HepG2 (cell line): ENCODE results near the gene MNT. TPM values are rescaled to one million over a fixed set of nuclear protein-coding genes. Genes with fewer than 3 reads are reported as not detected.

Experiments
- ATAC-seq: fragments of 200-7000 bp; cut with Tn5 transposase; 3 replicates; pipeline ENCODE4 v1.9.1; 2020; ENCODE audit warnings: mild to moderate bottlenecking, moderate library complexity
- Bru-seq: library from RNA; stranded (reverse); fragments of 400-500 nt; gene quantifications from one replicate; lab custom pipeline; 2021; lab: Mats Ljungman, UMichigan
- BruChase-seq, 2 experiments: library from RNA; stranded (reverse); fragments of 400-500 nt; gene quantifications; one replicate each; lab custom pipeline; 2021; lab: Mats Ljungman, UMichigan
- BruUV-seq: library from RNA; stranded (reverse); fragments of 400-500 nt; replicated peaks from 2 replicates; lab custom pipeline; 2021; lab: Mats Ljungman, UMichigan
- CTCF ChIA-PET: fragments of 300-600 bp; formaldehyde crosslinking; extraction: SDS; loops from one replicate; lab custom pipeline; 2021; ENCODE audit warnings: low total read pairs, inconsistent platforms, low intra/inter-chr PET ratio; lab: Yijun Ruan, JAX
- POLR2A ChIA-PET: fragments of 350-600 bp; sonication (Branson Sonifier 250); formaldehyde crosslinking; loops from one replicate; lab custom pipeline; 2020; ENCODE audit warnings: antibody characterized with exemption, inconsistent platforms; lab: Yijun Ruan, JAX
- DNase-seq: peaks from one replicate; pipeline ENCODE4 v3.0.0-alpha.2; 2015; ENCODE audit warnings: low spot score
- FAIRE-seq: peaks from 3 replicates; lab custom pipeline; 2011; peaks lifted over from hg19 to GRCh38; lab: Jason Lieb, UNC
- H2AFZ ChIP-seq: one replicate; pipeline ENCODE4 v1.6.1; 2011; ENCODE audit warnings: low read length, inconsistent platforms
- H3K27ac ChIP-seq: fragments of 300-600 bp; 3 replicates; pipeline ENCODE4 v1.8.0; 2011; ENCODE audit warnings: mixed run types, mild to moderate bottlenecking, mixed read lengths, low read length, inconsistent platforms; ENCODE audit not compliant: insufficient read depth; ENCODE audit errors: extremely low read length
- H3K27me3 ChIP-seq, 2 experiments: fragments of 200-600 bp in 1 of 2; 2 replicates in 1 of 2; 3 replicates in 1 of 2; pipeline versions ENCODE4 v1.6.0 to v1.8.0; 2011; ENCODE audit warnings: low read length in 2 of 2, mild to moderate bottlenecking in 2 of 2, moderate library complexity in 2 of 2, inconsistent platforms in 1 of 2; ENCODE audit not compliant: insufficient read depth in 2 of 2, control insufficient read depth in 1 of 2
- H3K36me3 ChIP-seq, 2 experiments: fragments of 200-600 bp in 1 of 2; replicated peaks in 1 of 2; 2 replicates in 1 of 2; 3 replicates in 1 of 2; pipeline versions ENCODE4 v1.5.1 to v1.8.0; 2011; ENCODE audit warnings: low read length in 2 of 2, inconsistent platforms in 1 of 2; ENCODE audit not compliant: insufficient read depth in 2 of 2, control insufficient read depth in 1 of 2
- H3K4me1 ChIP-seq: 2 replicates; pipeline ENCODE4 v1.5.1; 2012; ENCODE audit warnings: low read length, inconsistent platforms; ENCODE audit not compliant: insufficient read depth
- H3K4me2 ChIP-seq: 2 replicates; pipeline ENCODE4 v1.6.0; 2011; ENCODE audit warnings: low read depth, low read length, inconsistent platforms
- H3K4me3 ChIP-seq, 3 experiments: fragments of 200-600 bp in 1 of 3; sonication (generic), shearing (Covaris generic) in 1 of 3; replicated peaks in 1 of 3; 2 replicates each; pipeline ENCODE4 v1.5.1; 2011 to 2016; ENCODE audit warnings: low read length in 3 of 3, inconsistent platforms in 2 of 3, low read depth in 2 of 3, mild to moderate bottlenecking in 2 of 3, control low read depth in 1 of 3, mixed read lengths in 1 of 3; ENCODE audit not compliant: insufficient read depth in 1 of 3
- H3K79me2 ChIP-seq: one replicate; pipeline ENCODE4 v1.6.1; 2011; ENCODE audit warnings: low read length, inconsistent platforms; ENCODE audit not compliant: insufficient read depth
- H3K9ac ChIP-seq: 2 replicates; pipeline ENCODE4 v1.6.0; 2011; ENCODE audit warnings: mild to moderate bottlenecking, low read depth, low read length, inconsistent platforms; ENCODE audit not compliant: insufficient read depth
- H3K9me3 ChIP-seq: 2 replicates; pipeline ENCODE4 v1.5.1; 2012; ENCODE audit warnings: mild to moderate bottlenecking, low read length
- H4K20me1 ChIP-seq: 2 replicates; pipeline ENCODE4 v1.6.0; 2011; ENCODE audit warnings: inconsistent platforms, mild to moderate bottlenecking, low read length, moderate library complexity; ENCODE audit not compliant: insufficient read depth
- ATF1 ChIP-seq: IDR thresholded peaks from 2 replicates; pipeline ENCODE4 v1.6.1; 2016; ENCODE audit warnings: mild to moderate bottlenecking, control low read depth
- ATF2 ChIP-seq: sonication (generic); formaldehyde crosslinking; IDR thresholded peaks from 2 replicates; pipeline ENCODE4 v1.4.0; 2020; ENCODE audit warnings: missing genetic modification reagents
- ATF4 ChIP-seq, 2 experiments: fragments of 450-650 bp in 1 of 2; sonication (generic) in 1 of 2; formaldehyde crosslinking; IDR thresholded peaks; 2 replicates each; pipeline versions ENCODE4 v1.5.0 to v1.8.0; 2020 to 2022; ENCODE audit warnings: mild to moderate bottlenecking in 1 of 2, missing genetic modification reagents in 1 of 2
- ELF4 ChIP-seq: sonication (generic); formaldehyde crosslinking; IDR thresholded peaks from 2 replicates; pipeline ENCODE4 v1.5.0; 2020; ENCODE audit warnings: missing genetic modification reagents, mild to moderate bottlenecking, moderate library complexity, borderline replicate concordance
- ISX ChIP-seq: sonication (generic); formaldehyde crosslinking; conservative IDR thresholded peaks from 2 replicates; pipeline ENCODE4 v1.5.0; 2020; ENCODE audit warnings: missing genetic modification reagents
- LRRFIP1 ChIP-seq: sonication (generic); formaldehyde crosslinking; conservative IDR thresholded peaks from 2 replicates; pipeline ENCODE4 v1.4.0; 2020; ENCODE audit warnings: missing genetic modification reagents
- NFE2L2 ChIP-seq: fragments of 150-350 bp; IDR thresholded peaks from 2 replicates; pipeline ENCODE4 v1.6.1; 2014; ENCODE audit warnings: low read length
- RBAK ChIP-seq: sonication (generic); formaldehyde crosslinking; IDR thresholded peaks from 2 replicates; pipeline ENCODE4 v1.5.1; 2020; ENCODE audit warnings: mild to moderate bottlenecking, missing genetic modification reagents
- XRCC5 ChIP-seq: fragments of 200-400 bp; formaldehyde crosslinking; optimal IDR thresholded peaks from 2 replicates; pipeline ENCODE3; 2017; ENCODE audit warnings: mild to moderate bottlenecking, low read length
- ZFP41 ChIP-seq: sonication (generic); formaldehyde crosslinking; IDR thresholded peaks from 2 replicates; pipeline ENCODE4 v1.4.0; 2020; ENCODE audit warnings: mild to moderate bottlenecking, missing genetic modification reagents, borderline replicate concordance
- ZNF773 ChIP-seq: sonication (generic); formaldehyde crosslinking; IDR thresholded peaks from 2 replicates; pipeline ENCODE4 v1.4.0; 2020; ENCODE audit warnings: missing genetic modification reagents, borderline replicate concordance
- WGBS: methylation state at CpG from one replicate; pipeline ENCODE4 v1.1.6; 2017; ENCODE audit warnings: low lambda C conversion rate; 5-methylcytosine and 5-hydroxymethylcytosine counted together
- in situ Hi-C: cut with HindIII; loops from 2 replicates; pipeline ENCODE4 v1.10.0; 2017; ENCODE audit warnings: low pct_unique_long_range_greater_than_20kb; ENCODE audit not compliant: extremely low pct_ligation_motif_present
- intact Hi-C: fragments of 100-400 bp; cut with micrococcal nuclease; formaldehyde crosslinking; loops from one replicate; pipeline ENCODE4 v1.10.0; 2022; ENCODE audit not compliant: unreplicated experiment
- long read RNA-seq, 2 experiments: library from RNA in 1 of 2; library from polyadenylated mRNA in 1 of 2; stranded (forward) in 1 of 2; unstranded in 1 of 2; transcript quantifications; one replicate each; pipeline ENCODE4 v2.0.0, GENCODE V29; 2019 to 2022
- polyA minus RNA-seq, 3 experiments: library from RNA; depleted of rRNA, polyadenylated mRNA; stranded (reverse); fragments of >200 nt; gene quantifications; 2 replicates each; pipeline ENCODE4 v1.2.3, GENCODE V29; 2011; ENCODE audit warnings: low replicate concordance in 1 of 3
- polyA plus RNA-seq, 8 experiments: library from polyadenylated mRNA; depleted of rRNA in 3 of 8; stranded (reverse) in 7 of 8; unstranded in 1 of 8; fragments of >200 nt; fragmentation: Illumina TruSeq in 4 of 8; extraction: Trizol in 4 of 8; gene quantifications; 2 replicates each; pipeline versions ENCODE4 v1.2.1 to v1.2.3, GENCODE V29; 2011 to 2016; ENCODE audit warnings: low read depth in 4 of 8, missing spikeins in 1 of 8, mixed read lengths in 1 of 8; ENCODE audit not compliant: insufficient read depth in 1 of 8
- total RNA-seq, 5 experiments: library from RNA; depleted of rRNA; stranded (reverse); fragments of >200 nt; fragmentation: Illumina TruSeq; extraction: Trizol; gene quantifications; 2 replicates each; pipeline ENCODE4 v1.2.3, GENCODE V29; 2016; ENCODE audit warnings: low read depth in 1 of 5

MNT gene
- total RNA-seq (2016; rRNA removed; fragmentation: Illumina TruSeq; extraction: Trizol) (2.3 and 3.5 TPM in 2 replicates), polyA plus RNA-seq (2011; rRNA removed) (1.8 and 2.1 TPM in 2 replicates), polyA minus RNA-seq (2011; rRNA and poly(A)+ RNA removed; ENCODE audit: low replicate concordance) (4.3 and 8.2 TPM in 2 replicates), Bru-seq, nascent RNA (percentile 75 among the genes with signal in this experiment), BruChase-seq, experiment 1, labeled RNA remaining after a 6-hour chase (percentile 82 among the genes with signal in this experiment), BruChase-seq, experiment 2, labeled RNA remaining after a 2-hour chase (percentile 83 among the genes with signal in this experiment)
- total RNA-seq (2016; cell fraction: cytosol; rRNA removed; fragmentation: Illumina TruSeq; extraction: Trizol; ENCODE audit: low read depth), result 0.79 and 1.5 TPM in 2 replicates
- total RNA-seq (2016; cell fraction: insoluble cytoplasmic fraction; rRNA removed; fragmentation: Illumina TruSeq; extraction: Trizol), result 2.0 and 2.9 TPM in 2 replicates
- total RNA-seq (2016; cell fraction: membrane; rRNA removed; fragmentation: Illumina TruSeq; extraction: Trizol), result 2.3 and 2.4 TPM in 2 replicates
- 3.0 and 3.9 TPM in 2 replicates for total RNA-seq (2016; cell fraction: nucleus; rRNA removed; fragmentation: Illumina TruSeq; extraction: Trizol)
- polyA plus RNA-seq (2011; cell fraction: cytosol; rRNA removed), result 0.86 and 0.92 TPM in 2 replicates
- 13.6 and 19.3 TPM in 2 replicates for polyA plus RNA-seq (2011; cell fraction: nucleus; rRNA removed)
- 6.6 and 7.5 TPM in 2 replicates for polyA plus RNA-seq (2012)
- polyA plus RNA-seq (2016; cell fraction: cytosol; fragmentation: Illumina TruSeq; extraction: Trizol; ENCODE audit: low read depth), result 0.35 and 0.63 TPM in 2 replicates
- 3.1 and 5.6 TPM in 2 replicates for polyA plus RNA-seq (2016; cell fraction: insoluble cytoplasmic fraction; fragmentation: Illumina TruSeq; extraction: Trizol; ENCODE audit: low read depth)
- 1.4 and 1.6 TPM in 2 replicates for polyA plus RNA-seq (2016; cell fraction: membrane; fragmentation: Illumina TruSeq; extraction: Trizol; ENCODE audit: low read depth)
- polyA plus RNA-seq (2016; cell fraction: nucleus; fragmentation: Illumina TruSeq; extraction: Trizol; ENCODE audit: insufficient read depth, low read depth), result 14.3 and 17.8 TPM in 2 replicates
- 3.1 and 3.8 TPM in 2 replicates for polyA minus RNA-seq (2011; cell fraction: cytosol; rRNA and poly(A)+ RNA removed)
- 8.1 and 8.8 TPM in 2 replicates for polyA minus RNA-seq (2011; cell fraction: nucleus; rRNA and poly(A)+ RNA removed)
- long read RNA-seq, experiment 1, result 0 reads
- long read RNA-seq, experiment 2, full-length matches to known transcripts, result 13 of 37 reads
- long read RNA-seq, experiment 2, partial matches to known transcripts, result 3 of 37 reads
- long read RNA-seq, experiment 2, other reads (novel, unspliced or antisense), result 21 of 37 reads

GRCh38 chr17:2400877-2401425 is at the start of gene MNT:
Gene MNT, minus strand, starts transcription at chr17:2401060. Its CDS starts 348 bp downstream, at chr17:2400712.
- Histone ChIP-seq H4K20me1 (peaks cover 17% of the 10 kb centered on the region), H2AFZ (no peak within 1 kb of the TSS), H3K36me3 (no peaks in the 10 kb centered on the region), H3K9ac (peak within 1 kb of the TSS; percentile 98), H3K4me2 (peak within 1 kb of the TSS; percentile 97), H3K4me1 (peaks cover 50% of the 10 kb centered on the region), H3K27me3 (no peaks in the 10 kb centered on the region; a peak in 2 of 5 replicates), H3K4me3 (peak within 1 kb of the TSS; percentile 77 to 96 (median 87)), H3K27ac (peak within 1 kb of the TSS; percentile 100), H3K9me3 (no peaks in the 10 kb centered on the region), H3K79me2 (peaks cover 24% of the 10 kb centered on the region)
- WGBS, result 0% methylated on average over 27 of the region's 51 CpGs
- no peak for FAIRE-seq
- intact Hi-C loops (loop anchor here (1.0 to 5.0 kb wide), 3 partner anchors 9 to 64 kb away; partner anchors contain the start of genes SGSM2 and TSR1), in situ Hi-C loops (no loop called here)
- DNase-seq, result peak; percentile 86
- ChIA-PET POLR2A (interaction anchor here (0.8 to 1.7 kb wide), 8 partner anchors 8 to 684 kb away, joined by 3 to 13 read pairs (median 3); partner anchors contain the start of gene TSR1), CTCF (no interaction called here)
- no TSS peak for BruUV-seq
- peak; percentile 10 for ATAC-seq
- TF ChIP-seq ATF4 (CRISPR knock-in tag; IDR thresholded peaks at IDR 0.05) (no peak), ATF1 (CRISPR knock-in tag) (no peak), ZNF773 (CRISPR knock-in tag) (no peak), ZFP41 (CRISPR knock-in tag) (no peak), NFE2L2 (no peak), XRCC5 (no peak), ELF4 (CRISPR knock-in tag) (no peak), RBAK (CRISPR knock-in tag) (no peak), ISX (CRISPR knock-in tag) (no peak), LRRFIP1 (CRISPR knock-in tag) (no peak), ATF2 (0 out of 2 replicates have a peak, but pooled peaks have one; percentile 24)
